ENCODE data around the gene SORCS2. TPM values are rescaled to one million over a fixed set of nuclear protein-coding genes. Genes with fewer than 3 reads are reported as not detected.

The SORCS2 gene
- total and polyA plus RNA-seq, 12 donors = 0.67 to 15.5 (median 1.3) TPM

DNA sequence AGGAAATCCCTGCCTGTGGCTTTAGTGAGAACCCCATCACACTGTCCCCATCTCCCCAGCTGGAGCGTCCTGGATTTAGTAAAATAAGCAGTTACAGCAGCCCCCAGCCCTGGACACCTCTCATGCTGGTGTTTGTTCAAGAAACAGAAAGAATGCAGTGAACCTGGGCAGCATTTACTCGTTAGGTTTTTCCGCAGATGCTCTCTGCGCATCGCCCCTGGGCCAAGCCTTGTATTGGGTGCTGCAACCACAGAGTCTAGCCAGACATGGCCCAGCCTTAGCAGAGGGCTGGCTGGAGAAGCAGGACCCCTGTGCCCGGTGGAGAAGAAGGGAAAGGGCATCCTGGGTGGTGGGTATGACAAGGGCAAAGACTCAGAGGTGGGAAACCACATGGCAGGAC, 378.7 kb downstream of the SORCS2 start:
- Histone ChIP-seq H3K27me3 (no peaks in the 10 kb centered on the region), H3K36me3 (replicated peaks in 1 of 2) (no peaks in the 10 kb centered on the region), H3K27ac (no peak overlapping the region), H3K4me3 (no peak overlapping the region), H3K9me3 (replicated peaks in 1 of 3) (no peaks in the 10 kb centered on the region), H3K4me1 (replicated peaks in 1 of 2) (no peaks in the 10 kb centered on the region)
- TF ChIP-seq, protein P1, sequence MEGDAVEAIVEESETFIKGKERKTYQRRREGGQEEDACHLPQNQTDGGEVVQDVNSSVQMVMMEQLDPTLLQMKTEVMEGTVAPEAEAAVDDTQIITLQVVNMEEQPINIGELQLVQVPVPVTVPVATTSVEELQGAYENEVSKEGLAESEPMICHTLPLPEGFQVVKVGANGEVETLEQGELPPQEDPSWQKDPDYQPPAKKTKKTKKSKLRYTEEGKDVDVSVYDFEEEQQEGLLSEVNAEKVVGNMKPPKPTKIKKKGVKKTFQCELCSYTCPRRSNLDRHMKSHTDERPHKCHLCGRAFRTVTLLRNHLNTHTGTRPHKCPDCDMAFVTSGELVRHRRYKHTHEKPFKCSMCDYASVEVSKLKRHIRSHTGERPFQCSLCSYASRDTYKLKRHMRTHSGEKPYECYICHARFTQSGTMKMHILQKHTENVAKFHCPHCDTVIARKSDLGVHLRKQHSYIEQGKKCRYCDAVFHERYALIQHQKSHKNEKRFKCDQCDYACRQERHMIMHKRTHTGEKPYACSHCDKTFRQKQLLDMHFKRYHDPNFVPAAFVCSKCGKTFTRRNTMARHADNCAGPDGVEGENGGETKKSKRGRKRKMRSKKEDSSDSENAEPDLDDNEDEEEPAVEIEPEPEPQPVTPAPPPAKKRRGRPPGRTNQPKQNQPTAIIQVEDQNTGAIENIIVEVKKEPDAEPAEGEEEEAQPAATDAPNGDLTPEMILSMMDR (IDR thresholded peaks at IDR 0.05) = no peak
- no peak for TF ChIP-seq POLR2A (IDR thresholded peaks at IDR 0.05)
- WGBS, 4 donors = 79 to 86% (median 83%) methylated on average over 6 of the region's 6 CpGs
- intact Hi-C loops (cut with DNase I) = no loop called here
- no peak for DNase-seq

DNA sequence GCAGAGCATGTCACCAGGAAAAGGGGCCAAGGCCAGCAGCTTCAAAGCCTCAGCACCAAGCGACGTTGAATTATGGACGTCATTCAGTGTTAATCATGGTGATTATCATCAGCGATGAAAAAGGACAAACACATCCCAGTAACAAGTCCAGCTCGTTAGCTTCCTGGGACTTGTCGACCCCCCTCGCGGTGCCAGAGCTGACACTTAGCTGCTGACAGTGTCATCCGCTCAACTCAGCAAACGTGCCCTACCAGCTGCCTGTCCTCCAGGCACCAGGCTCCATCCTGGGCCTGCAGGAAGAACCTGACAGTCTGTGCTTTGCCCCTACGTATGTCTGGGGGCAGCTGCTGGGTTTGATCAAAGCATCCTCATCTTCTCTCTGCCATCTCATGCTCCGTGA, 379.4 kb downstream of the SORCS2 start:
- Histone ChIP-seq H3K27me3 (no peaks in the 10 kb centered on the region), H3K9me3 (replicated peaks in 1 of 3) (peaks cover 0 to 2% (median 0%) of the 10 kb centered on the region in 3 donors), H3K27ac (no peak overlapping the region), H3K4me1 (replicated peaks in 1 of 2) (no peaks in the 10 kb centered on the region), H3K36me3 (replicated peaks in 1 of 2) (no peaks in the 10 kb centered on the region), H3K4me3 (no peak overlapping the region)
- intact Hi-C loops (cut with DNase I) = no loop called here
- 35 to 54% (median 45%) methylated on average over 4 to 12 of the region's 12 CpGs for WGBS, 4 donors
- TF ChIP-seq, protein P1 (IDR thresholded peaks at IDR 0.05) = no peak
- no peak for TF ChIP-seq POLR2A (IDR thresholded peaks at IDR 0.05)
- DNase-seq = no peak

DNA sequence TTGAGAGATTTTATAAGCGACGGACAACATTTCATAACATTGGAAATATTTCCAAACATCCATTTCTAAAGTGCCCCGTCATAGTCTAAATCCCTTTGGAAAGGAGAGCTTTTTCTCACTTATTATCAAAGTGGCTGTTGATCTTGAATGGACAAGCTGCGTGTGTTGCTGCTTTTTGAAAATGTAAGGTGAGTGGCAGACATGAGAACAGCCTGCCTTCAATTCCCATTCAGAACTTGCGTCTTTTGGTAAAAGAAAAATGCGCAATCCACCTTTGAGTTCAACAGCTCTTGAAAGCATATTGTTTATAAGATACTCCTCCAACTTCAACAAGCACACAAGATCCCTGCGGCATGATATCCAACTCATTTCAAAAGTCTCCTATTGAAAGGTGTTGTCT, 380.6 kb downstream of the SORCS2 start:
- Histone ChIP-seq H3K4me1 (replicated peaks in 1 of 2) (no peaks in the 10 kb centered on the region), H3K27ac (no peak overlapping the region), H3K9me3 (replicated peaks in 1 of 3) (peaks cover 0 to 9% (median 0%) of the 10 kb centered on the region in 3 donors), H3K4me3 (no peak overlapping the region), H3K36me3 (replicated peaks in 1 of 2) (no peaks in the 10 kb centered on the region), H3K27me3 (no peaks in the 10 kb centered on the region)
- intact Hi-C loops (cut with DNase I) = no loop called here
- 81 to 96% (median 92%) methylated on average over 7 of the region's 7 CpGs for WGBS, 4 donors
- TF ChIP-seq, protein P1 (IDR thresholded peaks at IDR 0.05) = no peak
- no peak for TF ChIP-seq POLR2A (IDR thresholded peaks at IDR 0.05)
- no peak for DNase-seq

GRCh38 chr4:7573576-7574091, 381.3 kb downstream of the SORCS2 start:
- Histone ChIP-seq H3K4me3 (no peak overlapping the region), H3K9me3 (replicated peaks in 1 of 3) (peaks cover 0 to 16% (median 0%) of the 10 kb centered on the region in 3 donors), H3K36me3 (replicated peaks in 1 of 2) (no peaks in the 10 kb centered on the region), H3K4me1 (replicated peaks in 1 of 2) (no peaks in the 10 kb centered on the region), H3K27ac (no peak overlapping the region), H3K27me3 (no peaks in the 10 kb centered on the region)
- intact Hi-C loops (cut with DNase I) = no loop called here
- WGBS, 4 donors = 67 to 85% (median 79%) methylated on average over 8 to 9 of the region's 9 CpGs
- TF ChIP-seq POLR2A (IDR thresholded peaks at IDR 0.05) = no peak
- TF ChIP-seq, protein P1 (IDR thresholded peaks at IDR 0.05) = no peak
- DNase-seq = no peak
